NCI-H446 (cell line): ENCODE measurements around the gene CCDC71L.
"Not testable (repeated sequence)": the region's sequence is repeated elsewhere in the genome, so short reads cannot be mapped to it uniquely, and the experiment has no call there.

Experiments
- DNase-seq, 2 experiments: peaks; one replicate each; lab custom pipeline; 2025; lab: John Stamatoyannopoulos, UW

CCDC71L gene

GRCh38 chr7:106660862-106661720 lies at the start of gene CCDC71L:
TSS of gene CCDC71L (minus strand) at chr7:106661158. CDS start at chr7:106660896, 262 bp downstream.
- peak; percentile 82 to 92 for DNase-seq

- not testable (repeated sequence) for DNase-seq
These were observed 48.6 kb upstream of the CCDC71L start for GRCh38 chr7:106709604-106710003.

- no peak for DNase-seq
These were observed 43.3 kb upstream of the CCDC71L start for GRCh38 chr7:106704000-106704840.

- DNase-seq, result no peak
These were observed 32.9 kb upstream of the CCDC71L start for GRCh38 chr7:106693677-106694353.

GRCh38 chr7:106692450-106693051 lies 31.6 kb upstream of the CCDC71L start:
- no peak for DNase-seq

GRCh38 chr7:106688161-106688560 lies 27.2 kb upstream of the CCDC71L start:
- not testable (repeated sequence) for DNase-seq

- DNase-seq, result no peak
These were observed 23.0 kb upstream of the CCDC71L start for GRCh38 chr7:106683941-106684340.

- DNase-seq, result no peak
These were observed 21.0 kb upstream of the CCDC71L start for GRCh38 chr7:106681815-106682495.

- no peak for DNase-seq
These were observed 18.4 kb upstream of the CCDC71L start for GRCh38 chr7:106679153-106679931.

- DNase-seq, result no peak
These were observed 17.8 kb upstream of the CCDC71L start for GRCh38 chr7:106678795-106679152.

- not testable (repeated sequence) for DNase-seq
These were observed 15.5 kb upstream of the CCDC71L start for GRCh38 chr7:106676506-106676905.

GRCh38 chr7:106673688-106674087 lies 12.7 kb upstream of the CCDC71L start:
- DNase-seq, result not testable (repeated sequence)

- not testable (repeated sequence) for DNase-seq
These were observed 11.0 kb upstream of the CCDC71L start for GRCh38 chr7:106671930-106672329.

- DNase-seq, result no peak
These were observed 10.2 kb upstream of the CCDC71L start for GRCh38 chr7:106671160-106671559.

- DNase-seq, result no peak
These were observed 8.0 kb upstream of the CCDC71L start for GRCh38 chr7:106668861-106669524.

GRCh38 chr7:106666353-106666752 lies 5.4 kb upstream of the CCDC71L start:
- no peak for DNase-seq

GRCh38 chr7:106664343-106664742 lies 3.4 kb upstream of the CCDC71L start:
- no peak for DNase-seq

GRCh38 chr7:106659963-106660861 lies 746 bp downstream of the CCDC71L start:
- peak; percentile 22 to 61 for DNase-seq
